Measurements from ENCODE around the gene PRKCZ. TPM values are rescaled to one million over a fixed set of nuclear protein-coding genes. Genes with fewer than 3 reads are reported as not detected.

Gene PRKCZ
- total RNA-seq, 2 donors from 2014 or later, result 50.4 to 72.2 TPM

GRCh38 chr1:2128189-2128901 is 78.1 kb downstream of the PRKCZ start:
- DNase-seq, result no peak
- H3K9ac ChIP-seq (ENCODE audit: low read depth in 2 of 2, low read length in 2 of 2), result no peak overlapping the region

GRCh38 chr1:2129256-2129943 is 79.2 kb downstream of the PRKCZ start:
- no peak overlapping the region for H3K27ac ChIP-seq
- intact Hi-C loops (cut with DNase I), result no loop called here
- H3K27me3 ChIP-seq, result no peaks in the 10 kb centered on the region
- H3K9ac ChIP-seq (ENCODE audit: low read depth in 2 of 2, low read length in 2 of 2), result no peak overlapping the region
- H3K36me3 ChIP-seq, result no peaks in the 10 kb centered on the region
- no peaks in the 10 kb centered on the region for H3K9me3 ChIP-seq
- no peak for DNase-seq
- H3K4me3 ChIP-seq, result no peak overlapping the region
- H3K4me1 ChIP-seq, result no peaks in the 10 kb centered on the region
- TF ChIP-seq CTCF (IDR thresholded peaks at IDR 0.05), result no peak

More at GRCh38 chr1:2128189-2128901, 78.1 kb downstream of the PRKCZ start:
- H3K4me3 ChIP-seq, result no peak overlapping the region
- no peak overlapping the region for H3K27ac ChIP-seq
- H3K4me1 ChIP-seq, result no peaks in the 10 kb centered on the region
- no peaks in the 10 kb centered on the region for H3K36me3 ChIP-seq
- no peaks in the 10 kb centered on the region for H3K27me3 ChIP-seq
- intact Hi-C loops (cut with DNase I), result no loop called here
- H3K9me3 ChIP-seq, result no peaks in the 10 kb centered on the region
- TF ChIP-seq CTCF (IDR thresholded peaks at IDR 0.05), result no peak

GRCh38 chr1:2130156-2130555 is 79.9 kb downstream of the PRKCZ start:
- Histone ChIP-seq H3K36me3 (no peaks in the 10 kb centered on the region), H3K4me1 (no peaks in the 10 kb centered on the region)
- intact Hi-C loops (cut with DNase I), result no loop called here

GRCh38 chr1:2130871-2131289 is 80.7 kb downstream of the PRKCZ start:
- no peak for DNase-seq
- Histone ChIP-seq H3K27ac (no peak overlapping the region), H3K9ac (ENCODE audit: low read depth in 2 of 2, low read length in 2 of 2) (no peak overlapping the region), H3K9me3 (no peaks in the 10 kb centered on the region), H3K4me1 (no peaks in the 10 kb centered on the region), H3K36me3 (no peaks in the 10 kb centered on the region), H3K27me3 (no peaks in the 10 kb centered on the region), H3K4me3 (no peak overlapping the region)
- no peak for TF ChIP-seq CTCF (IDR thresholded peaks at IDR 0.05)
- intact Hi-C loops (cut with DNase I), result no loop called here

More at GRCh38 chr1:2130156-2130555, 79.9 kb downstream of the PRKCZ start:
- no peak overlapping the region for H3K4me3 ChIP-seq
- no peak overlapping the region for H3K27ac ChIP-seq
- DNase-seq, result no peak
- H3K9ac ChIP-seq (ENCODE audit: low read depth in 2 of 2, low read length in 2 of 2), result no peak overlapping the region
- no peaks in the 10 kb centered on the region for H3K27me3 ChIP-seq
- no peak for TF ChIP-seq CTCF (IDR thresholded peaks at IDR 0.05)
- no peaks in the 10 kb centered on the region for H3K9me3 ChIP-seq

- Histone ChIP-seq H3K4me1 (no peaks in the 10 kb centered on the region), H3K27me3 (no peaks in the 10 kb centered on the region), H3K9me3 (no peaks in the 10 kb centered on the region), H3K9ac (ENCODE audit: low read depth in 2 of 2, low read length in 2 of 2) (peak overlapping the region; percentile 41 to 79), H3K27ac (peak overlapping the region; percentile 58), H3K4me3 (peak overlapping the region; percentile 19), H3K36me3 (no peaks in the 10 kb centered on the region)
- DNase-seq, result no peak
- no peak for TF ChIP-seq CTCF (IDR thresholded peaks at IDR 0.05)
- intact Hi-C loops (cut with DNase I), result no loop called here
Measured at GRCh38 chr1:2132222-2133038, 82.2 kb downstream of the PRKCZ start.

Data from colonic mucosa (tissue), 4 donors.